GM19328 (cell line): Measurements from ENCODE around the gene DNAH8.

ENCODE experiments used
- ATAC-seq: cut with Tn5 transposase; IDR thresholded peaks from one replicate; pipeline ENCODE4 v1.9.1; 2021; ENCODE audit warnings: mild to moderate bottlenecking, moderate library complexity; ENCODE audit not compliant: unreplicated experiment

The DNAH8 gene, protein sequence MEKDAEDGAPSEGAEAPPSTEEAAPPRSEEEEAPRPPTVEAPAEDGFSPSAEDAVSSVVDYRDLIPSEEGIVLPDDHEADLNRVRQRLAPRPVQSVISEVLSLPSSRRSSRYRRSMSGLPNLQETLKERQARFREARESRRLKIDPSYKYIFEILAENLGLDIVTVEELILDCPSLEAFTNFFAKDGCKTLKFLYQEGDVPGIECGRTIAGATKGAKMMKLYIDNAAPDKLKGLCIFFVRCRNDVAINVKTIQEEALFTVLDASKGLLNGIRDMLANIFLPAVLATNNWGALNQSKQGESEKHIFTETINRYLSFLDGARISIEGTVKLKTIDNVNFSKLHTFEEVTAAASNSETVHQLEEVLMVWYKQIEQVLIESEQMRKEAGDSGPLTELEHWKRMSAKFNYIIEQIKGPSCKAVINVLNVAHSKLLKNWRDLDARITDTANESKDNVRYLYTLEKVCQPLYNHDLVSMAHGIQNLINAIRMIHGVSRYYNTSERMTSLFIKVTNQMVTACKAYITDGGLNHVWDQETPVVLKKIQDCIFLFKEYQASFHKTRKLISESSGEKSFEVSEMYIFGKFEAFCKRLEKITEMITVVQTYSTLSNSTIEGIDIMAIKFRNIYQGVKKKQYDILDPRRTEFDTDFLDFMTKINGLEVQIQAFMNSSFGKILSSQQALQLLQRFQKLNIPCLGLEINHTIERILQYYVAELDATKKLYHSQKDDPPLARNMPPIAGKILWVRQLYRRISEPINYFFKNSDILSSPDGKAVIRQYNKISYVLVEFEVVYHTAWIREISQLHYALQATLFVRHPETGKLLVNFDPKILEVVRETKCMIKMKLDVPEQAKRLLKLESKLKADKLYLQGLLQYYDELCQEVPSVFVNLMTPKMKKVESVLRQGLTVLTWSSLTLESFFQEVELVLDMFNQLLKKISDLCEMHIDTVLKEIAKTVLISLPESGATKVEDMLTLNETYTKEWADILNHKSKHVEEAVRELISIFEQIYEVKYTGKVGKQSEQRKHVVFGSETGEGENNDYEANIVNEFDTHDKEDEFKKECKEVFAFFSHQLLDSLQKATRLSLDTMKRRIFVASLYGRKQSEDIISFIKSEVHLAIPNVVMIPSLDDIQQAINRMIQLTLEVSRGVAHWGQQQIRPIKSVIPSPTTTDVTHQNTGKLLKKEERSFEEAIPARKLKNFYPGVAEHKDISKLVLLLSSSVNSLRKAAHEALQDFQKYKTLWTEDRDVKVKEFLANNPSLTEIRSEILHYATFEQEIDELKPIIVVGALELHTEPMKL (N-terminal part only)

DNA sequence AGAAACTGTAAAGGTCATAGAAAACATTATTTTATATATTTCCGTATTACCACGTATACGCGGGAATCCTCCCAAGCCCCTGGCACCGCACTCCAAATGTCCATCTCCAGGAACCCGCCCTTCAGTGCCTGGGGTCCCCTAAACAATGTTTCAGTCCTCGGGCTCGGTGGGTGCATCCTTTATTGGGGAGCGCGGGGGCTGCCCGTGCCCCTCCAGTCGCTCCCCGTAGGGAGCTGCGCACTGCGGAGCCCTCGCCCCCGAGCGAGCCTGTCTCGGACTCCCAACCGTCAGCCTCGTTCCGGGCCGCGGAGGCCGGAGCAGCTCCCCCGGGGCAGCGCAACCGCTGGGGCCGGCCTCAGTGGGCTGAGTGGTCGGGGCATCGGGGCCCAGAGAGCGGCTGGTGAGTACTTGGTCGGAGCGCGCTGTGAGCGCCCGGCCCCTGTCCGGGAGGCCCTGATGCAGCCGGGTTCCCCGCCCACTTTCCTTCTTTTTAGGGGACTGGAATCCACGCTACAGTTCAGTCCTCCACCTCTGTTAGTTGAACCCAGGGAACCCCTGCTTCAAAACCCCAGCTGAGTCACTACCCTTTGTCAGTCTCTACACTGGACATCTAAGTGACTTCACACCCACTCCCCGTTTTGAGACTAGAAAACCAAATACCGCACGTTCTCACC is at the start of gene DNAH8:
Gene DNAH8 (plus strand): TSS at position 296 of the 674 bp plus-strand sequence. CDS start 7,499 bp downstream, outside the sequence.
- no peak for ATAC-seq

DNA sequence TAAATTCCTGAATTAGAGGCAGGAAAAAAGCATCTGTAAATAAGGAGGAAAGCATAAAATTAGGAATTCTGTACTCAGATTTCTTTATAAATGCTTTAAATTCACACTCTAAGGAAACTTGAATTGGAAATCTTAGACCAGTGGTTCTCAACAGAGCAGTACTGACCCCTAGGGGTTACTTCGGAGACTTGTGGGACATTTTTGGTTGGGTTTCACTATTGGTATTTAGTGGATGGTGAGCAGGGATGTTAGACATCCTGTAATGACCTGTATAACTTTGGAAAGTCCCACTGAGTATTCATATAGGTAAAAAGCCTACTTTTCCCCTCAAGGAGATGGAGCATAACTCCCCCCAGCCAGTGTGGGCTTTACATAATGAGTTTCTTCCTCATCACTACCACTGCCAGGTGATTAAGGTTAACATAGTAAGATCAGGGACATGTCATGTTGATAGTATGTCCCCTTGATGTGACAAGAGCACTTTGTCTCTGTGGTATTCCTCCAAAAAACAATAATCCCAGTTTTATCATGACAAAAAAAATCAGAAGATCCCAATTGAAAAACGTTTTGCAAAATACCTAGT is 43.1 kb upstream of the DNAH8 start:
- no peak for ATAC-seq

DNA sequence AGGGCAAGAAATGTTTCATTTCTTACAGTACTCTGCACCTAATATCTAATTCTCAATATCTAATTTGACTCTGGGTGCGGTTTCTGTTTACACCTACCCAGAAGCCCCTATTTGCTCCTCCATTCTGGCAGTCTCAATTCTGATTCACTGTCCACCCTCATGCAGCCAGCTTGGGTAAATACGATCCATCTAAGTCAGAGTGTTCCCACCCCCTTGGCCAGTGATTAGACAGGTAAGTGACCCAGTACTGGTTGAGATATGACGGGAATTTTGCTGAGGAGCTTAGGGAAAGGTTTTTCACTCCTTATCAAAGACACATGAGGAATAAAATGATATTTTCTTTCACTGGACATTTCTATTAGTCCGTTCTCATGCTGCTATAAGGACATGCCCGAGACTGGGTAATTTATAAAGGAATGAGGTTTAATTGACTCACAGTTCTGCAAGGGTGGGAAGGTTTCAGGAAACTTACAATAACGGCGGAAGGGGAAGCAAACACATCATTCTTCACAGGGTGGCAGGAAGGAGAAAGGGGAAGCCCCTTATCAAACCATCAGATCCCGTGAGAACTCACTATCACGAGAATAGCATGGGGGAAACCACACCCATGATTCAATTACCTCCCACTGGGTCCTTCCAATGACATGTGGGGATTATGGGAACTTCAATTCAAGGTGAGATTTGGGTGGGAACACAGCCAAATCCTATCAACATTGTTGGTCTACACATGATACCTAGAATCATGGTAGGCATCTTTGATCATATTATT is 41.5 kb upstream of the DNAH8 start:
- ATAC-seq, result no peak

DNA sequence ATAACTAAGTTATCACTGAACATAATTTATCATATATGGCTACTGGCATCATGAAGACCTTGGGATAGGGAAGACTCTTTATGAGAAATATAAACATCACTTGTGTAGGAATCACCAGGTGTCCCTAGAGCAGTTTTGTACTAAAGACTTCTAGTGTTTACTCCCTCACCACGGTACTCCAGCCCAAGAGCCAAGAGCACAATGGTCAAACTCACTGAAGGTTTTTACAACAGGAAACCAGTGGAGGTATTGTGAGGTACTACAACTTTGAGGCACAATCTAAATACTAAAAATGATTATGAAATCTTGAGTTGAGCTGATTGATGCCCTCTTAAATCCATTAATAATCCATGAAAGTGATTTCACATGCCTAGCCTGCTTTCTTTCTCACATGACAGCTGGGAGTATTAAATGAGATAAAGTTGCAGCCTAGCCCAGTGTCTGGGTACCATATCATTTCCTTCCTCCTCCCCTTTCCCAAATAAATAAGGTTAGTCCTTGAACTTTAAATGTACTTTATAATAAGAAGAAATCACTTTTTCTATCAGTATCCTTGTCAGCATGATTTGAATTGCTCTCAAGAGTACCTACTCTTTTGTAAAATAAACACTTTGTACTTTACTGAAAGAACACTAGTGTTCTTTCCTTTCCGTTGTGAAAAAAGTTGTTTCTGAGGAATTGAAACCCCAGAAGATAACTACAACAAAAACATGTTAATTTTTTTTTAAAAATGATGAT is 38.7 kb upstream of the DNAH8 start:
- ATAC-seq, result no peak

DNA sequence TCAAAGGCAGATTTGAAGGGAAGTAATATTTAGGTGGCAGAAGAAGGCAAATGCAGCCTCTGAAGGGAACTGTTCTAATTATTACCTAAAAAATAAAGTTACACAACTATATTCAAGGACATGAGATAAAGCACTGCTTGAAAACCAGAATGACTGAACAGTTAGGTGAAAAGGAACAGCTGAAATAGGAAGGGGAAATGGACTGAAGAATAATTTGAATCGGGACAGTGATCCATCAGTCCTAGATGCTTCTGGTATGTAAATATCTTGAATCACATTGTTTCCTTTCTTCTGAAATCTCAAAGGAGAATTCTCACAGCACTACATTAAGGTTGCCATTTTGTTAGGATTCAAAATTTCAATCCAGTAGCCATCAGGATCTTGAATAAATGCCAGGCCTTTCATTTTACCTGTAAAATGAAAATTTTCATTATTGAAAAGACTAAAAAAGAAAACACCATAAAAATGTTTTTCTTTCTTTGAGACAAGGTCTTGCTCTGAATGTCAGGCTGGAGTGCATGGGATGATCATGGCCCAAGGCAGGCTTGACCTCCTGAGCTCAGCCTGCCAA is 38.1 kb upstream of the DNAH8 start:
- no peak for ATAC-seq

DNA sequence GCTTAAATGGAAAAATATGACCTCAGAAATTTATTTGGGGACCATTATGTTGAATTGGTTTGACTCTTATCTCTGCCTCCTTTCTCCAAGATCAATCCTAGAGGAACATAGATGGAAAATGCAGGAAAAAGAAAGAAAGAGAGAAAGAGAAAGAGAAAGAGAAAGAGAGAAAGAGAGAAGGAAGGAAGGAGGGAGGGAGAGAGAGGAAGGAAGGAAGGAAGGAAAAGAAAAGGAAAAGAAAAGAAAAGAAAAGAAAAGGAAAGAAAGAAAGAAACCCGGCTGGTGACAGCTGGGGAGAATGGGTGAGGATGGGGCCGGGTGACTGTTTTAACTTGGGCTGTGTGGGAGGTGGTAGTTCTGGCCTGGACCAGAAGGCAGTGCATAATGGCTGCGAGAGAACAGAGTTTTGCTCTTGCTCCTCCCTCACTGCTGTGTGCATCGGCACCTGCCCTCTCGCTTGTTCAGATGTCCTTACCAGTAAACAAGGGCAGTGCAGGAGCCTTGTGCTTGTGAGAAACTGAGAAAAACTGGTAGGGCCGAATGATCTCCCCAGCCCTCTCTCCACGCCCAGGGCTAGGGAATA is 36.8 kb upstream of the DNAH8 start:
- no peak for ATAC-seq

DNA sequence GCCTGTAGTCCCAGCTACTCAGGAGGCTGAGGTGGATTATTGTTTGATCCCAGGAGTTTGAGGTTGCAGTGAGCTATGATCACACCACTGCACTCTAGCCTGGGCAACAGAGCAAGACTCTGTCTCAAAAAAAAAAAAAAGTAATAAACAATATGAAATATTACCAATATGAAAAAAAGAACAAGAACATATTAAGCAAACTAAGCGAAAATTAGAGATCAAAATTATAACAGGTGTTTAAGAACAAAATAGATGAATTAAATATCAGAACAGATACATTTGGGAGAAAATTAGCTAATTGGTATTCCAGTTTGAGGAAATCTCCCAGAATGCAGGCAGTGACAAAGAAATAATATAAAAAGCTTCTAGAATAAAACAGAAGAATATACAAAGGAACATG is 35.4 kb upstream of the DNAH8 start:
- no peak for ATAC-seq

DNA sequence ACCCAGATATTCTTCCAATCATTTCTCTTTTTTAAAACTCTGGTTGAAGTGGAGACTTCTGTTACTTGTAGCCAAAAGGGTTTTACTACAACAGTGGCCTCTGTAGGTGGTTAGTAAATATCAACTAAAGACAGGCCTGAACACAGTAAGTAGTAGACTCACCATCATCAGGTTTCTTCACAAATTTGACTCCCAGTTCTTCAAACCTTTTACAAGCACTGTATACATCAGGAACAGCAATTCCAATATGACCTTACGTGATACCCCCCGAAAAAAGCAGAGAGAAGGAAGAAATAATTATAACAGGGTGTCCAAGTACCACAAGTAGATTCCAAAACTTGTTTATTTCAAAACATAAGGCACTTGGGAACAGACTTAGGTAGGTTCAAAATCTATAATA is 33.3 kb upstream of the DNAH8 start:
- no peak for ATAC-seq

DNA sequence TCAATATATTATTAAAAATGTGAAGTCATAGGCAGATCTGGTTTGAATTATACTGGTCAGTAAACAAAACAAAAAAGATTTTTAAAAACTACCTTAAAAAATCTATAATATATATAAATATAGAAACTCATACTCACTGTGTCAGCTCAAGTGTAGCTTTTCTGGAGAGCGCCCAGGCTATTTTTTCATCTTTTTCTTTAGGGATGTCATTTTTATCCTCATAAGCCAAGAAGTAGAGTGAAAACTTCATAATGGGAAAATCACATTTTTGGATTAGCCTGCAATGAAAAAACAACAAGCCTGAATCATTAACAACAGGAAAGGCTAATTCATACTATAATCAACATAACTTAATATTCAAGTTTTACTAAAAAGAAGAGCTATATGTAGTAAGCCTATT is 30.9 kb upstream of the DNAH8 start:
- no peak for ATAC-seq

DNA sequence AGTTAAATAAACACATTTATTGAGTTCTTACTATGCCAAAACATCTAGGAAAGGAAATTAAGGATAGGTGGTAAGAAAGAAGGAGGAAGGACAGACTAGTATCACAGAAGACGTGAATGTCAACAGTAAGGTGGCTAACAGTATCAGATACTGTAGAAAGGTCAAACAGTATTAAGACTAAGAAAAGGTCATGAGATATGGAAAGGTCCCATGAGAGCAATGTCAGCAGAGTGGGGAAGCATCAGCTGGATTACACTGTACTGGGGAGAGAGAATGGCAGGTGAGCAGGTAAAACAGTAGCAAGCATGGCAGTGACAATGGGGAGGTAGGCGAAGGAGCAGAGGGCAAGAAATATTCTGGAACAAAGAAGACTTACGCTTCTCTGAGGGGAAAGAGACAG is 30.2 kb upstream of the DNAH8 start:
- no peak for ATAC-seq

DNA sequence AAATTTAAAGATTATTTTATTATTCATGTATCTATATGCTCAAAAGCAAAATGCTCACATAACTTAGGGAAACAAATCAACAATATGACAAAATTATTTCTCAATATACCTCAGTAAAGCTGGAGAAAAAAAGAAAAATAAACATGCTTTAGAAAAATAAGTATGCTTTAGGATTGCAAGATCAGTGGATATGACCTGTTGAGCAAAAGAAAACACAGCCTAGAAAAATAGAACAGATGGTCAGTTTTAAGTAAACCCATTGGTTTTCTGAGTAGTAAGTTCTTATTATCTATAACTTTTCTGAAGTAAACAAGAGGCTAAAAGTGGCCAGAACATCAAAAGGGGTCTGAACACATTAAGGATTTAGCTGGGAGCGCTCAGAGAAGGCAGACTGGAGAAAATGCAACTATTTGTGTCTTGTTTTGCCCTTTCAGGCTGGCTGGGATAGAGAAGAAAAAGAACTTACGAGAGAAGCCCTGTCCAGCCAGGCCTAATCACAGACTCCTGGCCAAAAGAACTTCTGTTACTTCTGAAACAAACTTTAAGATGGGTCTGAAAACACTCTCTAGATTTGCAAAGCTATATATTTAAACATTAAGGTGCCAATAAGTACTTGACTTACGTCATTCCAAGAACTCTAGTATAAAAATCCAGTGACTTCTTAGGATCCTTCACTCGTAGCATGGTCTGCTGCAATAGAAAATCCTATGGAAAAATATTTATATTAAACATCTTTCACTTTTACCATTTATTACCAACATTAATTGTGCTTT is 28.7 kb upstream of the DNAH8 start:
- ATAC-seq, result no peak

DNA sequence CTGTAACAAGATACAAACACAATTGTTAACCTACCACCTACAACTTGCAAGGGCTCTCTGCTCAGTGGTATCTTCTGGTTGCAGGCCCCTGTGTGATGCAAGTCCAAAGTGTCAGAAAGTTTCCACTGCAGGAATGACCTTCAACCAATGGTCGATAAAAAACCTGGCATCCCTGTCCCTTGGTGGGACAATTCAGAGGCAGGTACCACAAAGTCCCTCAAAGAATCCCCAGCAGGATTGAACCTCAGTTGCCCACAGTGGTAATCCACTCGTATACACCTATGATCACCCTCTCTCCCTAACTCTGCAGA is 28.1 kb upstream of the DNAH8 start:
- no peak for ATAC-seq

DNA sequence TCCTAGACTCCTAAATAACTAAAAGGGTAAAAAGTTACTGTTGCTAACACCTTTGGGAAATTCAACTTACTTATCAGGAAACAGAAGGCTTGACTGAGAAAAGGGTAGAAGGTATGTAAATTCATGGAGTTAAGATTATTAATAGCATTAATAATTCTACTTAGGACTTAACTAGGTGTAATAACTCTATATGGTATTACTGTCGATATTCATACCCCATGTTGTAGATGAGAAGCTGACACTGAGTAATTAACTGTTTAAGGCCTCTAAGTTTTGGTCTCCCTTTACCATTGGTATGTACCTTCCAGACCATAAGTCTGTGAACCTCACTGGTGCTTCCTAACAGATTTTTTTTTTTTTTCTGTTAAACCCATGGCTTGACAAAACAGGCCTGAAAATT is 27.6 kb upstream of the DNAH8 start:
- ATAC-seq, result no peak

DNA sequence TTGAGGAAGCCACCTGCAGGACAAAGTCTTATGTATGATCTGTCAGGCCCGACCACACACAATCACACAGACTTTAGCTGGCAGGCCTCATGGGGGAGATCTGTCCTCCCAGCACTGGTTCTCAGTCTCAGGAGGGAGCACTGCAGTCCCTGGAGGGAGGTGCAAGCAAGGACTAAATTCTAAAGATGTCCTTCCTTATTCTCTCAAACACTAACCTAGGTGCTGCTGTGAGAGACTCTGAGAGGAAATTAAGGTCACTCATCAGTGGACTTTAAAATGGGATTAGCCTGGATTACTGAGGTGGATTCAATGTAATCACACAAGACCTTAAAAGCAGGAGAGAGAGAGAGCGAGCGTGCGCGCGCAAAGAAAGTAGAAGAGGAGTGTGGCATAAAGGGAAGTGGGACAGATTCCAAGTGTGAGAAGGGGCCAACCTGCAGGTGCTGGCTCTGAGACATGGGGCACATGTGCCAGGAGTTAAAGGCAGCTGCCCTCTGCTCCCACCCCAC is 26.5 kb upstream of the DNAH8 start:
- no peak for ATAC-seq

DNA sequence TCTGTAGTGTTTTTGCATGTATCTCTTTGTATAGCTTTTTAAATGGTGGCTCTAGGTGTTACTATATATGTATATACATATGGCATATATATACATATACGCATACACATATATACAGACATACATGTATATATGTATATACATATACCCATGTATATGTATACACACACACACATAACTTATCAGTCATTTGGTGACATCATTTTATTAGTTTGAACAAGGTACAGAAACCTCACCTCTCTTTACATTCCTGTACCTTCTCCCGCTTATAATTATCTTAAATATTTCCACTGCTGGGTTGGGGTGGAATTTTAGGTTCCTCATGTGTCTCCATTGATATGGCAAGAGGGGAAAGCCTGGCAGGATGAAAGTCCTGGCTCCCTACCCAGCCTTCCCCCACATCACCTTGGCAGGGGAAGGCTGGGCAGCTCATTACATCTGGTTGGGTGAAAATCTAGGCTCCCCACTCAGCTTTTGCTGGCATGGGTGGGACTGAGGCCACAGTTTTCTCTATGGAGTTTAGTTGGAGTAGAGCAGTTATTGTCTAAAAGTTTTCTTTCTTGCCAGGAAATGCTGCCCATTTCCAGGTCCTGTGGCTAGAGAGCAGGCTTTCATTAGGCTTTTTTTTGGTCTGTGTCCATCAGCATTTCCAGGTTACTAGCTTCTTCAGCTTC is 19.7 kb upstream of the DNAH8 start:
- ATAC-seq, result no peak

DNA sequence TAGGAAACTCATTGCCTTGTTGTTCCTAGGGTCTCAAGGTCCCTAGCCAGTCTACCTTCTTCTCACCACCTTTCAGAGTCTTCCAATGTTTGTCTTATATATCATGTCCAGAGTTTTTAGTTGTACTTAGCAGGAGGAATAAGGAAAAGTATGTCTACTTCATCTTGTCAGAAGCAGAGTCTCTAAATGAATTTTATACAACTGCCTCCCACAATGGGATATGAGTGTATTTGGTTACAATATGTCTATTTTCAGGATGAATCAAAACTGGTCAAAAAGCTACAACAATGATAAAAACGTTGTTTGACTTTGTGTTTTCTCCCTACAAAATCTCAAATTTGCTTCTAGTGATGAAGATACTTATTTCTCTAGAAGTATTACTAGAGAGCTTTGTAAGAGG is 19.2 kb upstream of the DNAH8 start:
- ATAC-seq, result no peak

DNA sequence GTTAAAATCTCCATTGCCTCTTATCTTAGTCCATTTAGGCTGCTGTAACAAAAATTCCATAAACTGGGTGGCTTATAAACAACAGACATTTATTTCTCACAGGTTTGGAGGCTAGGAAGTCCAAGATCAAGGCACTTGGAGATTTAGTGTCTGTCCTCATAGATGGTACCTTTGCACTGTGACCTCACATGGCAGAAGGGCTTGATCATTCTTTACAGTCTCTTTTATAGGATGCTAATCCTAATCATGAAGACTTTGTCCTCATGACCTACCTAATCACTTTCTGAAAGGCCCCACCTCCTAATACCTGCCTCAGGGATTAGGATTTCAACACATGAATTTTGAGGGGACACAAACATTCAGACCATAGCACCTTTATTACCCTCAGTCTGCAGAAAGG is 18.8 kb upstream of the DNAH8 start:
- ATAC-seq, result no peak
